HG03159 (cell line): ENCODE measurements around the gene OVCA2.

Experiments used
- ATAC-seq: cut with Tn5 transposase; IDR thresholded peaks from one replicate; pipeline ENCODE4 v1.9.1; 2021; ENCODE audit warnings: mild to moderate bottlenecking, moderate library complexity; ENCODE audit not compliant: unreplicated experiment

OVCA2 gene

GRCh38 chr17:2030779-2031163 is 11.1 kb upstream of the OVCA2 start:
- peak; percentile 28 for ATAC-seq

- ATAC-seq: no peak
Observed at GRCh38 chr17:2033153-2033552, 8.7 kb upstream of the OVCA2 start.

- ATAC-seq: no peak
Observed at GRCh38 chr17:2034157-2034556, 7.7 kb upstream of the OVCA2 start.

GRCh38 chr17:2034806-2035540 is 6.8 kb upstream of the OVCA2 start:
- ATAC-seq: no peak

GRCh38 chr17:2035541-2036488 is 6.0 kb upstream of the OVCA2 start:
- no peak for ATAC-seq

GRCh38 chr17:2037155-2037554 is 4.7 kb upstream of the OVCA2 start:
- no peak for ATAC-seq

GRCh38 chr17:2040219-2040827 is 1.5 kb upstream of the OVCA2 start:
- no peak for ATAC-seq

- no peak for ATAC-seq
Observed at GRCh38 chr17:2040942-2041560, 771 bp upstream of the OVCA2 start.

- no peak for ATAC-seq
Observed at GRCh38 chr17:2042390-2042847, 597 bp downstream of the OVCA2 start.

- ATAC-seq: no peak
Observed at GRCh38 chr17:2042933-2043332, 1.1 kb downstream of the OVCA2 start.

- no peak for ATAC-seq
Observed at GRCh38 chr17:2043785-2044184, 2.0 kb downstream of the OVCA2 start.

- no peak for ATAC-seq
Observed at GRCh38 chr17:2044263-2044894, 2.6 kb downstream of the OVCA2 start.

- no peak for ATAC-seq
Observed at GRCh38 chr17:2047590-2047989, 5.8 kb downstream of the OVCA2 start.

GRCh38 chr17:2048805-2049204 is 7.0 kb downstream of the OVCA2 start:
- ATAC-seq: no peak

GRCh38 chr17:2049333-2050299 is 7.8 kb downstream of the OVCA2 start:
- ATAC-seq: peak; percentile 50

GRCh38 chr17:2050300-2051060 is 8.7 kb downstream of the OVCA2 start:
- ATAC-seq: peak; percentile 5

- ATAC-seq: no peak
Observed at GRCh38 chr17:2051061-2051932, 9.5 kb downstream of the OVCA2 start.
